ENCODE data around the gene ZNF592.

GRCh38 chr15:84855765-84856164 is 107.4 kb downstream of the ZNF592 start:
- no peak for TF ChIP-seq CTCF (IDR thresholded peaks at IDR 0.05)
- no peak for TF ChIP-seq POLR2A (IDR thresholded peaks at IDR 0.05)
- TF ChIP-seq POLR2AphosphoS5 (IDR thresholded peaks at IDR 0.05): no peak
- no peak for TF ChIP-seq EP300 (IDR thresholded peaks at IDR 0.05)

Measured in upper lobe of left lung (tissue), 4 donors.